Esophagus muscularis mucosa (tissue), 4 donors: ENCODE measurements around the gene CYP27A1.

Experiments used
- EP300 ChIP-seq: sonication (generic); formaldehyde crosslinking; IDR thresholded peaks from one replicate; pipeline ENCODE4 v1.6.1; 2017; ENCODE audit warnings: antibody characterized with exemption
- POLR2A ChIP-seq: fragments of 450-650 bp; IDR thresholded peaks from one replicate; pipeline ENCODE4 v1.6.1; 2017; ENCODE audit warnings: antibody characterized with exemption, moderate library complexity, mild to moderate bottlenecking, low read depth
- TF ChIP-seq, protein P1 (sequence below), 3 experiments: fragments of 200-600 bp in 2 of 3; fragments of 450-650 bp in 1 of 3; sonication (generic) in 2 of 3; IDR thresholded peaks; one replicate each; pipeline ENCODE4 v1.5.1; 2017 to 2019; ENCODE audit warnings: antibody characterized with exemption in 3 of 3, mild to moderate bottlenecking in 2 of 3, moderate library complexity in 1 of 3

DNA sequence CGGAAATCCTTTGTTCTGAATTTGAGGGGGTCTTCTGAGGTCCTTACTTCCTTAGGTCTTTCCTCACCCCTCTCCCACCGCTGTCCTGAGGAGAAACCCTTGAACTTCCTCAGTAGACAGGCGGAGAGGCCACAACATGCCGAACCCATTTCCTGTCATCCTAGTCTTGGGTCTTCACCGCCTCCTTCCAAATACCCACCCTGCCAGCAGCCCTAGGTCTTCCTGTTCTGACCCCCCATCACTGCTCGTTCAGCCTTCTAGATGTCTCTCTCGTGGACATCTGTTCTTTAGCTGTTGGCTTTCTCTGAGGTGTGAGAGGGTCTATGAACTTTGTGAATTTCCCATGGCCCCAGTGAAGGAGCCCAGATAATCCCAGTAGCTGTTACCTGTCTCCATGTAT, 27.2 kb upstream of the CYP27A1 start:
- TF ChIP-seq, protein P1, sequence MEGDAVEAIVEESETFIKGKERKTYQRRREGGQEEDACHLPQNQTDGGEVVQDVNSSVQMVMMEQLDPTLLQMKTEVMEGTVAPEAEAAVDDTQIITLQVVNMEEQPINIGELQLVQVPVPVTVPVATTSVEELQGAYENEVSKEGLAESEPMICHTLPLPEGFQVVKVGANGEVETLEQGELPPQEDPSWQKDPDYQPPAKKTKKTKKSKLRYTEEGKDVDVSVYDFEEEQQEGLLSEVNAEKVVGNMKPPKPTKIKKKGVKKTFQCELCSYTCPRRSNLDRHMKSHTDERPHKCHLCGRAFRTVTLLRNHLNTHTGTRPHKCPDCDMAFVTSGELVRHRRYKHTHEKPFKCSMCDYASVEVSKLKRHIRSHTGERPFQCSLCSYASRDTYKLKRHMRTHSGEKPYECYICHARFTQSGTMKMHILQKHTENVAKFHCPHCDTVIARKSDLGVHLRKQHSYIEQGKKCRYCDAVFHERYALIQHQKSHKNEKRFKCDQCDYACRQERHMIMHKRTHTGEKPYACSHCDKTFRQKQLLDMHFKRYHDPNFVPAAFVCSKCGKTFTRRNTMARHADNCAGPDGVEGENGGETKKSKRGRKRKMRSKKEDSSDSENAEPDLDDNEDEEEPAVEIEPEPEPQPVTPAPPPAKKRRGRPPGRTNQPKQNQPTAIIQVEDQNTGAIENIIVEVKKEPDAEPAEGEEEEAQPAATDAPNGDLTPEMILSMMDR (IDR thresholded peaks at IDR 0.05), result no peak
- TF ChIP-seq EP300 (no peak), POLR2A (no peak)
